ENCODE results near the gene CMTM7. TPM values are rescaled to one million over a fixed set of nuclear protein-coding genes. Genes with fewer than 3 reads are reported as not detected.

Gene CMTM7
- total RNA-seq, 1 donor from 2014 or later = 20.4 TPM

- Mint-ChIP-seq H3K4me3 (no peak overlapping the region), H3K4me1 (ENCODE audit: unreplicated experiment) (peaks cover 36% of the 10 kb centered on the region), H3K9me3 (no peaks in the 10 kb centered on the region), H3K27me3 (peaks cover 4% of the 10 kb centered on the region), H3K27ac (no peak overlapping the region), H3K36me3 (peaks cover 8% of the 10 kb centered on the region)
- no peak for DNase-seq (ENCODE audit: extremely low spot score, unreplicated experiment)
- TF ChIP-seq, protein P1, sequence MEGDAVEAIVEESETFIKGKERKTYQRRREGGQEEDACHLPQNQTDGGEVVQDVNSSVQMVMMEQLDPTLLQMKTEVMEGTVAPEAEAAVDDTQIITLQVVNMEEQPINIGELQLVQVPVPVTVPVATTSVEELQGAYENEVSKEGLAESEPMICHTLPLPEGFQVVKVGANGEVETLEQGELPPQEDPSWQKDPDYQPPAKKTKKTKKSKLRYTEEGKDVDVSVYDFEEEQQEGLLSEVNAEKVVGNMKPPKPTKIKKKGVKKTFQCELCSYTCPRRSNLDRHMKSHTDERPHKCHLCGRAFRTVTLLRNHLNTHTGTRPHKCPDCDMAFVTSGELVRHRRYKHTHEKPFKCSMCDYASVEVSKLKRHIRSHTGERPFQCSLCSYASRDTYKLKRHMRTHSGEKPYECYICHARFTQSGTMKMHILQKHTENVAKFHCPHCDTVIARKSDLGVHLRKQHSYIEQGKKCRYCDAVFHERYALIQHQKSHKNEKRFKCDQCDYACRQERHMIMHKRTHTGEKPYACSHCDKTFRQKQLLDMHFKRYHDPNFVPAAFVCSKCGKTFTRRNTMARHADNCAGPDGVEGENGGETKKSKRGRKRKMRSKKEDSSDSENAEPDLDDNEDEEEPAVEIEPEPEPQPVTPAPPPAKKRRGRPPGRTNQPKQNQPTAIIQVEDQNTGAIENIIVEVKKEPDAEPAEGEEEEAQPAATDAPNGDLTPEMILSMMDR (conservative IDR thresholded peaks at IDR 0.05) = no peak
Measured at GRCh38 chr3:32395496-32395895, 3.8 kb downstream of the CMTM7 start.

- H3K27me3 Mint-ChIP-seq = no peaks in the 10 kb centered on the region
- no peak overlapping the region for H3K4me3 Mint-ChIP-seq
- no peak for DNase-seq (ENCODE audit: extremely low spot score, unreplicated experiment)
- H3K27ac Mint-ChIP-seq = no peak overlapping the region
- no peaks in the 10 kb centered on the region for H3K9me3 Mint-ChIP-seq
- H3K4me1 Mint-ChIP-seq (ENCODE audit: unreplicated experiment) = peaks cover 29% of the 10 kb centered on the region
- TF ChIP-seq, protein P1 (conservative IDR thresholded peaks at IDR 0.05) = no peak
- H3K36me3 Mint-ChIP-seq = peaks cover 8% of the 10 kb centered on the region
Measured at GRCh38 chr3:32397941-32398340, 6.3 kb downstream of the CMTM7 start.

- peaks cover 8% of the 10 kb centered on the region for H3K36me3 Mint-ChIP-seq
- H3K27me3 Mint-ChIP-seq = no peaks in the 10 kb centered on the region
- no peaks in the 10 kb centered on the region for H3K9me3 Mint-ChIP-seq
- H3K4me3 Mint-ChIP-seq = no peak overlapping the region
- H3K4me1 Mint-ChIP-seq (ENCODE audit: unreplicated experiment) = peaks cover 23% of the 10 kb centered on the region
- TF ChIP-seq, protein P1 (conservative IDR thresholded peaks at IDR 0.05) = no peak
- peak overlapping the region; percentile 74 for H3K27ac Mint-ChIP-seq
- DNase-seq (ENCODE audit: extremely low spot score, unreplicated experiment) = no peak
Measured at GRCh38 chr3:32398531-32398930, 6.9 kb downstream of the CMTM7 start.

GRCh38 chr3:32399030-32399620 is 7.5 kb downstream of the CMTM7 start:
- no peaks in the 10 kb centered on the region for H3K27me3 Mint-ChIP-seq
- peak overlapping the region; percentile 74 for H3K27ac Mint-ChIP-seq
- H3K9me3 Mint-ChIP-seq = no peaks in the 10 kb centered on the region
- peaks cover 8% of the 10 kb centered on the region for H3K36me3 Mint-ChIP-seq
- no peak for DNase-seq (ENCODE audit: extremely low spot score, unreplicated experiment)
- peak overlapping the region; percentile 51 for H3K4me3 Mint-ChIP-seq
- peaks cover 22% of the 10 kb centered on the region for H3K4me1 Mint-ChIP-seq (ENCODE audit: unreplicated experiment)
- TF ChIP-seq, protein P1 (conservative IDR thresholded peaks at IDR 0.05) = peak; percentile 85

GRCh38 chr3:32401126-32401525 is 9.5 kb downstream of the CMTM7 start:
- peaks cover 26% of the 10 kb centered on the region for H3K4me1 Mint-ChIP-seq (ENCODE audit: unreplicated experiment)
- peak overlapping the region; percentile 89 for H3K27ac Mint-ChIP-seq
- H3K27me3 Mint-ChIP-seq = no peaks in the 10 kb centered on the region
- no peak for DNase-seq (ENCODE audit: extremely low spot score, unreplicated experiment)
- H3K4me3 Mint-ChIP-seq = peak overlapping the region; percentile 85
- peaks cover under 1% of the 10 kb centered on the region for H3K36me3 Mint-ChIP-seq
- TF ChIP-seq, protein P1 (conservative IDR thresholded peaks at IDR 0.05) = no peak
- no peaks in the 10 kb centered on the region for H3K9me3 Mint-ChIP-seq
